ENCODE measurements around the gene CFDP1.

CFDP1 gene

DNA sequence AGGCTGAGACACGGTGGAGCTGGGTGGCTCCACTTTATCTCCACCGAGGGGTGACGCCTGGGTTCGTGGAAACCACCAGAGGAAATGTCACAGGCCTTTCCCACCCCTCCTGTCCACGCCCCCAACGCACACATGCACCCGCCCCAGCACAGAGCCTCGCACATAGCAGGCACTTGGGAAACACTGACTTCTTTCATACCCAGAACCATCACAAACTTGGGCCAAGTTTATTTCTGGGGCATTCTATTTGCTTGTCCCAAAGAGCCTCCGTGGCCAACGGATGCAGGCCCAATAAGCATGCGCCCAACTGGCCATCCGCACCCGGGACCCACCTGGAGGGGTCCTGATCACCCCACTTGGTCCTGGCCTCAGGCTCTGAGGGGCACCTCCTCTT is 185.2 kb downstream of the CFDP1 start:
- TF ChIP-seq, protein P1, sequence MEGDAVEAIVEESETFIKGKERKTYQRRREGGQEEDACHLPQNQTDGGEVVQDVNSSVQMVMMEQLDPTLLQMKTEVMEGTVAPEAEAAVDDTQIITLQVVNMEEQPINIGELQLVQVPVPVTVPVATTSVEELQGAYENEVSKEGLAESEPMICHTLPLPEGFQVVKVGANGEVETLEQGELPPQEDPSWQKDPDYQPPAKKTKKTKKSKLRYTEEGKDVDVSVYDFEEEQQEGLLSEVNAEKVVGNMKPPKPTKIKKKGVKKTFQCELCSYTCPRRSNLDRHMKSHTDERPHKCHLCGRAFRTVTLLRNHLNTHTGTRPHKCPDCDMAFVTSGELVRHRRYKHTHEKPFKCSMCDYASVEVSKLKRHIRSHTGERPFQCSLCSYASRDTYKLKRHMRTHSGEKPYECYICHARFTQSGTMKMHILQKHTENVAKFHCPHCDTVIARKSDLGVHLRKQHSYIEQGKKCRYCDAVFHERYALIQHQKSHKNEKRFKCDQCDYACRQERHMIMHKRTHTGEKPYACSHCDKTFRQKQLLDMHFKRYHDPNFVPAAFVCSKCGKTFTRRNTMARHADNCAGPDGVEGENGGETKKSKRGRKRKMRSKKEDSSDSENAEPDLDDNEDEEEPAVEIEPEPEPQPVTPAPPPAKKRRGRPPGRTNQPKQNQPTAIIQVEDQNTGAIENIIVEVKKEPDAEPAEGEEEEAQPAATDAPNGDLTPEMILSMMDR (IDR thresholded peaks at IDR 0.05; ENCODE audit: insufficient read depth, low read depth, low read length, missing control alignments): no peak
- no peak for DNase-seq (ENCODE audit: low read depth)
- H3K4me3 ChIP-seq (ENCODE audit: low read length): no peak overlapping the region

DNA sequence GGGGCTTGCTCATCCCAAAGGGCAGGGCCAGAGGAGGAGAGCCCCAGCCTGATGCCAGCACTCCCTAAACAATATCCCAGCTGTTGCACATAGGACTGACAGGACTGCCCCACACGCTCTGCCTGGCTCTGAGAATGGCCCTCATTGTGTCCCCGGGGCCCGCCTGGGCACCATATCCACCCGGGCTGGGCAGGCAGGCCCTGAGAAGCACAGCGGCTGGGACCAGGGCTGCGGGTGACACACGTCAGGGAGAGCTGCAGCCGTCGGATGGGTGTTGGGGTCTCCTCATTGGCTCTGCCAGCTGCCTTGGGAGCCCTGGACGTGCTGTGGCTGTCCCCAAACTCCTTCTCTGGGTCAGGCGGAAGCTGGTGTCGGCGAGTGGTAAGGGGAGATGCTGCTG is 186.1 kb downstream of the CFDP1 start:
- no peak overlapping the region for H3K4me3 ChIP-seq (ENCODE audit: low read length)
- TF ChIP-seq, protein P1 (IDR thresholded peaks at IDR 0.05; ENCODE audit: insufficient read depth, low read depth, low read length, missing control alignments): no peak
- no peak for DNase-seq (ENCODE audit: low read depth)

DNA sequence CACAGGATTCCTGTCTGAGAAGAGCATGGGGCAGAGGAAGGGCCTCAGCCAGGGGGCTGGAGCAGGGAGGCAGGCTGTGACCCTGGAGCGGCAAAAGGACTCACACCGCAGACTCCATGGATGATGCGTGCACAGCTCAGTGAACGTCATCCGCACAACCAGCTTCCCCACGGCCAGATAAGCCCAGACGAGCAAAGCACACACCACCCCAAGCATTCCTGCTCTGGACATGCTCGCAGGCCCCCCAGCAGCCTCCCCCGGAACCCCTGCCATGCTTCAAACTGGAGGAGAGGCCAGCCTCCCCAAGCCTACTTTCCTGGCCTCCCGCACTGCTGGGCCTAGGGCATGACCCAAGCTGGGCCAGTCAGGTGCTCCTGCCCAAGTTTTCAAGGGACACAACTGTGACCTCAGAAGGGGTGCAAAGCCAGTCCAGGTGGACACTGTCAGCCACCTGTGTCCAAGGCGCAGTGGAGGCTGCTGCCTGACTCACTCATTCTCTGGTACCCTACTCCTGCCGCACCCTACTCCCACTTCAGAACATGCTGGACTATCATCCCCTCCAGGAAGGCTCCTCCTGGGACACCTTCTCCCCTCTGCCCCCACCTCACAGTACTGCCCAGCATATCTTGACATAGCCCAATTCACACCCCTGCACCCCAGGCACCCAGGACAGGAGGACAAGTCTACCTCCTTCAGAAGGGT is 186.6 kb downstream of the CFDP1 start:
- TF ChIP-seq, protein P1 (IDR thresholded peaks at IDR 0.05; ENCODE audit: insufficient read depth, low read depth, low read length, missing control alignments): no peak
- no peak overlapping the region for H3K4me3 ChIP-seq (ENCODE audit: low read length)
- DNase-seq (ENCODE audit: low read depth): no peak

DNA sequence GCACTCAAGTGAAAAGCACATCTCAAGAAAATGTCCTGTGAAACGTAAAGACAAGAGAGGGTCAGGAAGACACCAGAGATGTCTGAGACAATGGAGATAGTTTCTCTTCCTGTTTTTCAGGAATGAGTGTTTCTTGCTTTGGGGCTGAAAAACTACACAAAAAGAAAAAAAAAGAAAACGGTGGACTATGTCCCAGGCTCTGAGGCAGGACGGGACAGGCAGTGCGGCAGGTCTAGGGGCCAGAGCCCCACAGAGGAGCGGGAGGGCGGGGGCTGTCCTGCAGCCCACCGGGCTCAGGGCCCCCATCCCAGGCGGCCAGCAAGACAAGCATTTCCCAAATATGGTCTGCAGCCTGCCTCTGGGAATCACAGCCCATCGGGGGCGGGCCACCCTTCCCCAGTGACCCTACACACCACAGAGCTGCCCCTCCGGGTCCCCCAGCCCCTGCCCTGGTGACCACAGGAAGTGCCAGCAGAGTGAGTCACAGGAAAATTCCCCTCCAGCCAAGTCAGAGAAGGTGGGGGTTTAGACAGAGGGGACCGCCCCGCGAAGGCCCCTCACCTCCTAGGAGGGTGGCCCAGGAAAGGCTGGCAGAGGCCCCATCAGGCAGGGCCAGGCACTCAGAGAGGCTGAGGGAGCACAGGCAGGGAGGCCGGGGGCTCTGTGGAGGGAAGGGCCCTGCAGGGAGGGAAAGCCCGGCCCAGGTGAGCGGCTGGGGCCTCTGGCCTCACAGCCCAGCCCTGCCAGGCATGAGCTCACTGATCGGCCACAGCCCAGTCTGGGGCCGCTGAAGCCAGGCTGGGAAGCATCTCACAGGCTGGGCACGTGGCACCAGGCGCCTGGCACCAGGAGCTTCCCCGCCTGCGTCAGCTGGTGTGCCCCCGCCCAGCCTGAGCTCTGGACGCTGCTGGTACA is 188.2 kb downstream of the CFDP1 start:
- DNase-seq (ENCODE audit: low read depth): peak; percentile 82
- TF ChIP-seq, protein P1 (IDR thresholded peaks at IDR 0.05; ENCODE audit: insufficient read depth, low read depth, low read length, missing control alignments): no peak
- no peak overlapping the region for H3K4me3 ChIP-seq (ENCODE audit: low read length)

DNA sequence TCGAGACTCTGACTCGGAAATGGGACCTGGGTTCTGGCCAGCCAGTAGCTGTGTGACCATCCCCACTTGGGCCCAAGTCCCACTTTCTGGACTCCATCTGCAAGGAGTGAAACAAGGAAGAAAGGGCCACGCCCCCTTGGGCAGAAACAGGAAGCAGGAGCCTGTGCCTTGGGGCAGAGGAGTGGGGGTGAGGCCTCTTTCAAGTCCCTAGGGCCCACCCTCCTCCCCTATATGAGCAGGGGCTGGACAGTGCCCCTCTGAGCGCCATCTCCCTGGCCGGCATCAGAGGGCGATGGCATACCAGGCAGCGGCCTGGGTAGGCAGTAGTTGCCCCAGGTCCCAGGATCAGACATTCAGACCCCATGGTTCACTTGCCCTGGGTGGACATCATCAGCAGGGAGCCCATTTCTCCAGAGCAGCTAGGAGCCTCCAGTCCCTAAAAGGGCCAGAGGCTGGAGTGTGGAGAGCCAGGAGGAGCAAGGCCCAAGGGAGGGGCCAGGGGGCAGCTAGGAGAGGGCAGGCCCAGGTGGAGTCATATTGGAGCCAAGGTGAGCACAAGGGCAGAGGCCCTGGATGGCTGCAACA is 189.0 kb downstream of the CFDP1 start:
- TF ChIP-seq, protein P1 (IDR thresholded peaks at IDR 0.05; ENCODE audit: insufficient read depth, low read depth, low read length, missing control alignments): no peak
- no peak for DNase-seq (ENCODE audit: low read depth)
- H3K4me3 ChIP-seq (ENCODE audit: low read length): no peak overlapping the region

Measured in epithelial cell of esophagus (primary cell).